ENCODE measurements around the gene SET.

GRCh38 chr9:128669786-128670185 is 19.2 kb upstream of the SET start:
- TF ChIP-seq CTCF (IDR thresholded peaks at IDR 0.05) (no peak), POLR2A (IDR thresholded peaks at IDR 0.05) (no peak)
